ENCODE data around the gene RDH12.

The RDH12 gene

GRCh38 chr14:67756496-67756895 lies 54.8 kb downstream of the RDH12 start:
- no peak for DNase-seq

GRCh38 chr14:67757175-67757574 lies 55.5 kb downstream of the RDH12 start:
- no peak for DNase-seq

- DNase-seq, result no peak
Observed at GRCh38 chr14:67759916-67760315, 58.2 kb downstream of the RDH12 start.

- no peak for DNase-seq
Observed at GRCh38 chr14:67762051-67762450, 60.4 kb downstream of the RDH12 start.

- no peak for DNase-seq
Observed at GRCh38 chr14:67763158-67763822, 61.6 kb downstream of the RDH12 start.

GRCh38 chr14:67764496-67764895 lies 62.8 kb downstream of the RDH12 start:
- no peak for DNase-seq

GRCh38 chr14:67765192-67765834 lies 63.6 kb downstream of the RDH12 start:
- DNase-seq, result no peak

- no peak for DNase-seq
Observed at GRCh38 chr14:67766035-67766680, 64.5 kb downstream of the RDH12 start.

- DNase-seq, result no peak
Observed at GRCh38 chr14:67768219-67768618, 66.5 kb downstream of the RDH12 start.

- no peak for DNase-seq
Observed at GRCh38 chr14:67773844-67774377, 72.2 kb downstream of the RDH12 start.

GRCh38 chr14:67776653-67777322 lies 75.1 kb downstream of the RDH12 start:
- no peak for DNase-seq

GRCh38 chr14:67778792-67779191 lies 77.1 kb downstream of the RDH12 start:
- no peak for DNase-seq

- DNase-seq, result no peak
Observed at GRCh38 chr14:67782090-67782489, 80.4 kb downstream of the RDH12 start.

All from activated naive CD4-positive, alpha-beta T cell treated with anti-CD3 and anti-CD28 coated beads, Interleukin-2, amount 50 U/mL, for 16 hours (primary cell).